ENCODE measurements around the gene SASS6.

The SASS6 gene, protein sequence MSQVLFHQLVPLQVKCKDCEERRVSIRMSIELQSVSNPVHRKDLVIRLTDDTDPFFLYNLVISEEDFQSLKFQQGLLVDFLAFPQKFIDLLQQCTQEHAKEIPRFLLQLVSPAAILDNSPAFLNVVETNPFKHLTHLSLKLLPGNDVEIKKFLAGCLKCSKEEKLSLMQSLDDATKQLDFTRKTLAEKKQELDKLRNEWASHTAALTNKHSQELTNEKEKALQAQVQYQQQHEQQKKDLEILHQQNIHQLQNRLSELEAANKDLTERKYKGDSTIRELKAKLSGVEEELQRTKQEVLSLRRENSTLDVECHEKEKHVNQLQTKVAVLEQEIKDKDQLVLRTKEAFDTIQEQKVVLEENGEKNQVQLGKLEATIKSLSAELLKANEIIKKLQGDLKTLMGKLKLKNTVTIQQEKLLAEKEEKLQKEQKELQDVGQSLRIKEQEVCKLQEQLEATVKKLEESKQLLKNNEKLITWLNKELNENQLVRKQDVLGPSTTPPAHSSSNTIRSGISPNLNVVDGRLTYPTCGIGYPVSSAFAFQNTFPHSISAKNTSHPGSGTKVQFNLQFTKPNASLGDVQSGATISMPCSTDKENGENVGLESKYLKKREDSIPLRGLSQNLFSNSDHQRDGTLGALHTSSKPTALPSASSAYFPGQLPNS

DNA sequence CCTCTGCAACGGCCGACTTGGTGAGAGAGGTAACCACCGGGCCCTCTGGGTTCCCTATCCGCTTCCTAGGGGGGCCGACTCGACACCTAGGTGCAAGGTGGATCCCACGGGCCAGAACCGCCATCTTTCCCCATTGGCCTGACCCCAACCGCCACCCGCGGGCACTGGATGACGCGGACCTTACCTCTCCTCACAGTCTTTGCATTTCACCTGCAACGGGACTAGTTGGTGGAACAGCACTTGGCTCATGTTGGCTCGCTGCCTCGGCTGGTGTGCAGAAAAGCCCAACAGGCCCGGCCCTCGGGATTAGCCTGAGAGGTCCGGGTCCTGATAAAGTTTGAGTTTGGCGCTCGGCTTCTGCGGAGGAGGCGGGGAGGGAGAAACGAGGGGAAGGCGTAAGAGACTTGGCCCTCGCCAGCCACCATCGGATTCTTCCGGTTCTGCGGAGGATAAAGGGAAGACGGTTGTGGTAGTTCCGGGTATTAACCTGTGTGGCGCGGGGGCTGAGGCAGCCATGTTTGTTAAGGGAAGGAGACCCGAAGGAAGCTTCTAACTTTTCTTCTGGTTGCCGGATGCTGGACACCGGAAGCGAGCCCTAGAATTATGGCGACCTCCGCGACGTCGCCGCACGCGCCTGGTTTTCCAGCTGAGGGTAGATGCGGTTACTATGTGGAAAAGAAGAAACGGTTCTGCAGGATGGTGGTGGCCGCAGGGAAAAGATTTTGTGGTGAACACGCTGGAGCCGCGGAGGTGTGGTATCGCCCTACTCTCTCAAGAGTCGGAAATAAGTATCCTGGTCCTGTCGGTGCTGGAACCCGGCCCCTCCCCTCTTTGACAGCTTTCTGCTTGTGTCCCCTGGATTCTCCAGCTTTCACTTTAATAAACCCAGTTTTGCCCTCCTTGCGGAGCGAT lies at the start of gene SASS6, which contains the start of gene TRMT13:
Gene SASS6 (minus strand): TSS at position 365 of the 912 bp plus-strand sequence. CDS start 116 bp downstream, at position 249.
Gene TRMT13 (plus strand): TSS at position 598 of the 912 bp plus-strand sequence. CDS start 6 bp downstream, at position 604.
- peak; percentile 42 to 97 for DNase-seq (ENCODE audit: low read depth in 1 of 2, low spot score in 1 of 2)
- in situ Hi-C loops (cut with HindIII; ENCODE audit: low pct_unique_long_range_greater_than_20kb, low sequenced_read_pairs), result no loop called here
- TF ChIP-seq JUND (IDR thresholded peaks at IDR 0.05; ENCODE audit: low read depth), result no peak

DNA sequence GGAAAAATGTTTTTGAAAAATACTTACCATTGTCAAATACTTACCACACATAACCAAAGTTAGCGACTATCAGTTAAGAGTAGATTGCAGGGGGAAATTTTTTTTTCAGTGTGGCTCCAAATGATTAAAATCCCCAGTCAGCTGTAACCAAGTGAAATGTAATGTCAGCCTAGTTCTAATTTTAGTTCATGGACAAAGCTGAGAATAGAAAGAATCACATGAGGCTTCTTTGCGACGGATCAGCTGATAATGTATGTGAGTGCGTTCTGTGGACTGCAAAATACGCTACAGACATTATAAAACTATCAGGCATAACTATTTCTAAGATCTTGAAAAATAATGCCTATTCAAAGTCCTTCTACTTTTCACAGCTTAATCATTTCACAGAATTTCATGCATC lies 45.4 kb upstream of the SASS6 start, which contains the start of gene LRRC39:
Gene LRRC39 (minus strand): TSS at position 166 of the 400 bp plus-strand sequence. CDS start 9,740 bp downstream, outside the sequence.
- in situ Hi-C loops (cut with HindIII; ENCODE audit: low pct_unique_long_range_greater_than_20kb, low sequenced_read_pairs), result no loop called here
- no peak for DNase-seq (ENCODE audit: low read depth in 1 of 2, low spot score in 1 of 2)
- TF ChIP-seq JUND (IDR thresholded peaks at IDR 0.05; ENCODE audit: low read depth), result no peak

DNA sequence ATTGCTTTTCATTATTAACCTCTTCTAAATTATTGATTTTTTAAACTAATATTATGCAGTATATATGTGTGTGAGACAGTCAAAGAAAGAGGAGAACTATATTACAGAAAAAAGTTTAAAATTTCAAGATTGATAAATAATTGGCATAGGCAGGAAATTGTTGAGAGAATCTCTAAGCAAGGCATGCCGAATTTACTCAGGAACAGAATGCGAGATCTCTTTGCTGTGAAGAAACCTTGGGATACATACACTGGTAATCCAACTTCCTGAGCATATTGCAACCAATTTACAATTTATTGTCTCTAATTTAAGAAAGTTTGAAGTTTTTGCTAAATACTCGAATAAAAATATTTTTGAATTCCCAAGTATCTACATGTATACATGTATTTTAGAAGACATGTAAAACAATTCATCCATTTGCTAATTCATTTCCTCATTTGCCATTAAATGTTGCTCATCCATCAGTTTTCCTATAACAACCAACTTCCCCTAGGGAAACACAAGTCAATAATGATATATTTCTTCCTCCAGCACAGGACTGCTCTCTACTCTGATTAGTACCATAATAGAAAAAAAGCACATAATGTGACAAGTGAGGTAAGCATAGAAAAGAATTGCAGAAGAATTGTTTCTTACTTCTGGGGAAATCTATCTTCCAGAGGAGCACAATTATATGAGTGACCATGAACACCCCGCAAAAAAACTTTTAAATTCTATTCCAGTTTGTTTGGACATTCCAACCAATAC lies 44.7 kb upstream of the SASS6 start:
- in situ Hi-C loops (cut with HindIII; ENCODE audit: low pct_unique_long_range_greater_than_20kb, low sequenced_read_pairs), result no loop called here

DNA sequence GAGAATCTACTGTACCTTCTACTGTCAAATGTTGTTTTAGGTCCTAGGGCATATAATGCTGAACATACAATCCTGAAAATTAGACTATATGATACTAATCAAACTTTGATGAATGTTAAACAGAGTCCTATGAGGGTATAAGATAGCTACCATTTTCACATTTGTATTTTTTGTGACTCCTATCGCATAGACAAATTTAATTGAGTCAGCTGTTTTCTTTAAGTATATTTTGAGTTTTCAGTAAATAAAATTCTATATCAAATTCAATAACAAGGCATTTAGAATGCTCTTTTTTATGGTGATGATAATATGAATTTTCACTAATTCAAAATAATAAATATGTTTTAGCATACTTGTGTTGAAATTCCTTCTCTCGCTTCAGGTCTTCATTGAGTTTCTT lies 35.3 kb upstream of the SASS6 start:
- DNase-seq (ENCODE audit: low read depth in 1 of 2, low spot score in 1 of 2), result no peak
- in situ Hi-C loops (cut with HindIII; ENCODE audit: low pct_unique_long_range_greater_than_20kb, low sequenced_read_pairs), result no loop called here
- no peak for TF ChIP-seq JUND (IDR thresholded peaks at IDR 0.05; ENCODE audit: low read depth)

More for the DNA sequence above, 44.7 kb upstream of the SASS6 start:
- DNase-seq (ENCODE audit: low read depth in 1 of 2, low spot score in 1 of 2), result no peak
- TF ChIP-seq JUND (IDR thresholded peaks at IDR 0.05; ENCODE audit: low read depth), result no peak

DNA sequence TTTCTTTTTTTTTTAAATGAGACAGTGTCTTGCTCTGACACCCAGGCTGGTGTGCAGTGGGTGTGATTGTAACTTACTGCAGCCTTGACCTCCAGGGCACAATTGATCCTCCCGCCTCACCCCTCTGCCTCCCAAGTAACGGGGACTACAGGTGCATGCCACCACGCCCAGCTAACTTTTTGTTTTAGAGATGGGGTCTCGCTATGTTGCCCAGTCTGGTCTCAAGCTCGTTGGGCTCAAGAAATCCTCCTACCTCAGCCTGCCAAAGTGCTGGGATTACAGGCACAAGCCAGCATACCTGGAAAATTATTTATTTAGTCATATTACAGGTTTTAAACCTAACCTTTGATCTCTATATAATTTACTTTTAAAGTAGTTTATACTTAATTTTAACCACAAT lies 32.0 kb upstream of the SASS6 start:
- no peak for TF ChIP-seq JUND (IDR thresholded peaks at IDR 0.05; ENCODE audit: low read depth)
- in situ Hi-C loops (cut with HindIII; ENCODE audit: low pct_unique_long_range_greater_than_20kb, low sequenced_read_pairs), result no loop called here
- no peak for DNase-seq (ENCODE audit: low read depth in 1 of 2, low spot score in 1 of 2)

DNA sequence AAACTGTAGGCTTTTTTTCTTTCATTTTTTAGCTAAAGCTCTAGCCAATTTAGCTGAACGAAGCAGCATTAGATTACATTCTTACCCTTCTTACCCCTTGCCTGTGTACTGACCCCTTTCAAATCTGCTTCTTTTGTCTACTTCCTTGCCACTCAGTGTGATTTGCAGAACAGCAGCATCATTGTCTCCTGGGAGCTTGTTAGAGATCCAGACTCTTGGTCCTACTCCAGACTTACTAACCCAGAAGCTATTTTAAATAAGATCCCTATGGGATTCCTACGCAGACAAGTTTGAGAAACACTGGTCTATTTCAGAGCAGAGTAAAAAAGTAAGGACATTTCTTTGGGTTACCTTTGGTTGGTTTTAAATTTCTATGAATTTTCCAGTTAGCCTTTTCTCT lies 31.5 kb upstream of the SASS6 start:
- DNase-seq (ENCODE audit: low read depth in 1 of 2, low spot score in 1 of 2), result no peak
- no peak for TF ChIP-seq JUND (IDR thresholded peaks at IDR 0.05; ENCODE audit: low read depth)
- in situ Hi-C loops (cut with HindIII; ENCODE audit: low pct_unique_long_range_greater_than_20kb, low sequenced_read_pairs), result no loop called here

DNA sequence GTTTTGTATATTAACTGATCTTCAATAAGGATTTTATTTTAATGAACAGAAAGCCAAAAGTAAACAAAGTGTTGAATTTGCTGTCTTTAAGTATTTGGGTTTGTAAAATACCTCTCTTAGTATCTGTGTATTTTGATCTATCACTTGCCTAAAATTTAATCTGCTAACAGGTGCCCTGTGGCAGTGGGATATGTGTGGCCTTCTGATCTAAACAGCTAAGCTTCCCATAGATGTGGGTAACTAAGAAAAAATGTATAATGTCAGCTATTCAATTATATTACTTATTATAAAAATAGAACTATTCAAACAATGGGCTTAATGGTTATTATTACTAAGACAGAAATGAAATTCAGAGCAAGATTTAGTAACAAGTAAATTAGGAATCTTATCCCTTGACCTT lies 30.2 kb upstream of the SASS6 start:
- no peak for TF ChIP-seq JUND (IDR thresholded peaks at IDR 0.05; ENCODE audit: low read depth)
- DNase-seq (ENCODE audit: low read depth in 1 of 2, low spot score in 1 of 2), result no peak
- in situ Hi-C loops (cut with HindIII; ENCODE audit: low pct_unique_long_range_greater_than_20kb, low sequenced_read_pairs), result no loop called here

DNA sequence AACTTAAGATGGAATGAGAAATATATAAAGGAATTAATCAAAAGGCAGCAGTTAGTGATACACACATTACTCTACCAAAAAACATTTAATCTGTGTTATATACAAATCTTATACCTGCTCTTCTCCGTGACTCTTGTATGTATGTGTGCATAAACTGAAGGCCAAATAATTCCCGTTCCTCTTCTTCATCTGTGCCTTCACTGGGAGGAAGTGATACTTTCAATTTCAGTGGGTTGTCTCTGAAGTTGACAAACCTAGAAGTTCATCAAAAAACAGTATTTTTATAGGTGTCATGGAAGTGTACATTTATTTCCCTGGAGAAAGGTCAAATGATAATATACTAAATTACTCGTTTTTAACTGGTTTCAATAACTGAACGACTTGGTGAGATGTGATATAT lies 19.5 kb upstream of the SASS6 start:
- in situ Hi-C loops (cut with HindIII; ENCODE audit: low pct_unique_long_range_greater_than_20kb, low sequenced_read_pairs), result no loop called here
- no peak for DNase-seq (ENCODE audit: low read depth in 1 of 2, low spot score in 1 of 2)
- no peak for TF ChIP-seq JUND (IDR thresholded peaks at IDR 0.05; ENCODE audit: low read depth)

DNA sequence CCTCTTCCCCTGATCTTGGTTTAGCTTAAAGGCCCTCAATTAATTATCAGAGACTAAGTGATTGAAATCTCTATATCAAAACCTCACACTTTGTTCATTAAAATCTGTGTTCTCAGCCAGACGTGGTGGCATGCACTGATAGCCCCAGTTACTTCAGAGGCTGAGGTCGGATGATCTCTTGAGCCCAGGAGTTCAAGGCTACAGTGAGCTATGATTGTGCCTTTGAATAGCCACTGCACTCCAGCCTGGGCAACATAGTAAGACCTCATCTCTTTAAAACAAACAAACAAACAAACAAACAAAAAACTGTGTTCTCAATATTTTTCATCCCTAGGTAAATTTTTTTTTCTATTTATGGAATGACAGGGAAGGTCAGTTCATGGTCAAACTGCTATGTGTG lies 18.9 kb upstream of the SASS6 start:
- no peak for TF ChIP-seq JUND (IDR thresholded peaks at IDR 0.05; ENCODE audit: low read depth)
- in situ Hi-C loops (cut with HindIII; ENCODE audit: low pct_unique_long_range_greater_than_20kb, low sequenced_read_pairs), result no loop called here
- no peak for DNase-seq (ENCODE audit: low read depth in 1 of 2, low spot score in 1 of 2)

DNA sequence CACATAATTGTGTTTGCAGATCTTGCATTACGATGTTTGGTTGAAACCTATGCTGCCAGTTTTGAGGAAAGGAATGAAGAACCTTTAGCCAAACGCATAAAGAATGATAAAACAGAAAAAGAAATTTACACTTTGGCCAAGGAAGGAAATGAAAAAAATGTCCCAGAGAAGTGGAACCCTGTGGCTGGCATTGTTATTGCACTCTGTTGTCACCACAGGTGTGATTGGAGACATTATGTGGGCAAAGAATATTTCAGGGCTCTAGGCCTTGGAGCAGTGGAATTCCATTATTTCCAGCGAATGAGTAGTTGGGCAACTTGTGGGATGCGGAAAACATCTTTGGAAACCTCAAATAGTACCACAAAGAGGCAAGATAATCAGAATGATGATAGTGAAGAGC lies 15.1 kb upstream of the SASS6 start:
- in situ Hi-C loops (cut with HindIII; ENCODE audit: low pct_unique_long_range_greater_than_20kb, low sequenced_read_pairs), result no loop called here
- no peak for DNase-seq (ENCODE audit: low read depth in 1 of 2, low spot score in 1 of 2)
- no peak for TF ChIP-seq JUND (IDR thresholded peaks at IDR 0.05; ENCODE audit: low read depth)

DNA sequence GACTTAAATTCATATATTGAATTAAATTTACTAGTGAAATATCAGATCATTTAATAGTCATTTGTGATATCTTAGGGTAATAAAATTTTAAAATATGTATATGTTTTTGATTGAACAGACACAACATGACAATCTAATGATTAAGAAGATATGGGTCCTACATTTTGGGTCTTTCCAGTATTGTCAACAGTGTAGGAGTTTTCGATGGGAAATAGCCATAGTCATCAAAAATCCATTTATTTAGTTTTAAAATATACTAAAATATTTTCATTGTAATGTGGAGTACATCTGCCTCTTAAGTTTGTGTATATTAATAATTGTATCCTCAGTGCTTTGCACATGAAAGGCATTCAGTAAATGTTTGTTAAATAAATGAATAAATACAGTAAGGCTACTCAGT lies 14.2 kb upstream of the SASS6 start:
- no peak for TF ChIP-seq JUND (IDR thresholded peaks at IDR 0.05; ENCODE audit: low read depth)
- in situ Hi-C loops (cut with HindIII; ENCODE audit: low pct_unique_long_range_greater_than_20kb, low sequenced_read_pairs), result no loop called here
- DNase-seq (ENCODE audit: low read depth in 1 of 2, low spot score in 1 of 2), result no peak

DNA sequence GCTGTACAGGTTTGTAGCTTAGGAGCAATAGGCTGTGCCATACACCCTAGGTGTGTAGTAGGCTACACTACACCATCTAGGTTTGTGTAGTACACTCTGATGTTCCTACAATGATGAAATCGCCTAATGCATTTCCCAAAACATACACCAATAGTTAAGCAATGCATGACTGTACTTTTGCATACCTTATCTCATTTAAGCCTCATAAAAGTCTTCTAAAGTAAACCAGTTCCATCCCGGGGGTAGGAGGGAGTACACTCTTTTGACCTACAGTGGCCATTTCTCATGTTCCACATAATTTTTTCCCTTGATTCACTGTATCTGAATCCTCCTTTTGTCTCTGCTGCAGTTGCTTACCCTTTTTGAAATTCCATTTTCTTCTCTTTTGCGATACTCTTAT lies 12.4 kb upstream of the SASS6 start:
- no peak for TF ChIP-seq JUND (IDR thresholded peaks at IDR 0.05; ENCODE audit: low read depth)
- in situ Hi-C loops (cut with HindIII; ENCODE audit: low pct_unique_long_range_greater_than_20kb, low sequenced_read_pairs), result no loop called here
- DNase-seq (ENCODE audit: low read depth in 1 of 2, low spot score in 1 of 2), result no peak
